Endothelial cell (in vitro differentiated cells): ENCODE results near the gene SET. TPM values are rescaled to one million over a fixed set of nuclear protein-coding genes. Genes with fewer than 3 reads are reported as not detected.
A peak's percentile ranks its signal among the peaks of the same experiment; 100 is the strongest.

Source experiments
- DNase-seq: peaks from one replicate; pipeline ENCODE4 v3.0.0; 2021; ENCODE audit warnings: low spot score
- H3K27ac Mint-ChIP-seq: one replicate; pipeline ENCODE4 v1.8.0; 2021; ENCODE audit warnings: mixed read lengths, inconsistent platforms; ENCODE audit not compliant: unreplicated experiment
- H3K27me3 Mint-ChIP-seq: one replicate; pipeline ENCODE4 v1.8.0; 2021; ENCODE audit warnings: mild to moderate bottlenecking, moderate library complexity, mixed read lengths, inconsistent platforms; ENCODE audit not compliant: unreplicated experiment
- H3K36me3 Mint-ChIP-seq: one replicate; pipeline ENCODE4 v1.8.0; 2021; ENCODE audit warnings: mild to moderate bottlenecking, low read depth, mixed read lengths, inconsistent platforms; ENCODE audit not compliant: unreplicated experiment
- H3K4me1 Mint-ChIP-seq: one replicate; pipeline ENCODE4 v1.8.0; 2021; ENCODE audit warnings: mild to moderate bottlenecking, mixed read lengths, inconsistent platforms; ENCODE audit not compliant: unreplicated experiment
- H3K4me3 Mint-ChIP-seq: one replicate; pipeline ENCODE4 v1.8.0; 2021; ENCODE audit warnings: mild to moderate bottlenecking, mixed read lengths, inconsistent platforms; ENCODE audit not compliant: unreplicated experiment
- H3K9me3 Mint-ChIP-seq: one replicate; pipeline ENCODE4 v1.8.0; 2021; ENCODE audit warnings: mixed read lengths, inconsistent platforms; ENCODE audit not compliant: unreplicated experiment
- total RNA-seq: library from RNA; stranded (reverse); fragmentation: NEBNext Ultra II Directional; extraction: Animal tissue kit (Norgen Biotek cat#: 25700); gene quantifications from one replicate; pipeline ENCODE4 v1.2.1, GENCODE V29; 2021; ENCODE audit not compliant: unreplicated experiment
- TF ChIP-seq, protein P1 (sequence below): fragments of 200-600 bp; sonication (generic); IDR thresholded peaks from one replicate; pipeline ENCODE4 v1.5.0; 2021; ENCODE audit warnings: antibody characterized with exemption; ENCODE audit not compliant: unreplicated experiment

SET gene
- total RNA-seq, 1 donor from 2014 or later, result 420 TPM

DNA sequence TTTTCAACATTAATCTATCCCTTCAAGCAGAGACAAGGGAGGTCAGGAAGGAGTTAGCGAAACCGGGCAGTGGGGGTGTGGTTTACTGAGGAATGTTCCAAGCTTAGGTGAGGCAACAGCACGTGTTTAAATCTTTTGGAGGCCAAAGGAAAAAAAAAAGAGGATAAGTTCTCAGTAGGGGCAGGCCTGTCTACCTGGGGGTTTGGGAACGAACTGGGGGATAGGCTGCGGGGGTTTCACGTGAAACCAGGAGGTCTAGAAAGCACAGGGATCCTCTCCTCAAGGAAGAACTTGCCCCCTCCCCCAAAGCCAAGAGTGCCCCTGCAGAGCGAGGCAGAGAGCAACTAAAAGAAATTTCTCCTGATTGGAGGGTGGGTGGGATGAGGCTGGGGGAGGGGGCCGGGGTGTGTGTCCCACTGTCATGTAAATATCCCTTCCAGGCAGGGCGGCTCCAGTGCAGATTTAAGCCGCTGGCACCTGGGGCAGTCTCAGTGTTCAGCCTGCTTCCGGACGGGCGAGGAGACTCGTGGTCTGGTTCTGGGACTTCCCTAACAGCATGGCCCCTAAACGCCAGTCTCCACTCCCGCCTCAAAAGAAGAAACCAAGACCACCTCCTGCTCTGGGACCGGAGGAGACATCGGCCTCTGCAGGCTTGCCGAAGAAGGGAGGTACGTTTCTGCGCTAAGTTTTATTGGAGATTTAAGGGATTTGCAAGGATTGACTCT, 5.5 kb upstream of the SET start:
- Mint-ChIP-seq H3K9me3 (no peaks in the 10 kb centered on the region), H3K27ac (peak overlapping the region; percentile 57), H3K36me3 (peaks cover 3% of the 10 kb centered on the region), H3K4me1 (peaks cover 32% of the 10 kb centered on the region), H3K4me3 (peak overlapping the region; percentile 94), H3K27me3 (peaks cover 7% of the 10 kb centered on the region)
- no peak for DNase-seq
- TF ChIP-seq, protein P1, sequence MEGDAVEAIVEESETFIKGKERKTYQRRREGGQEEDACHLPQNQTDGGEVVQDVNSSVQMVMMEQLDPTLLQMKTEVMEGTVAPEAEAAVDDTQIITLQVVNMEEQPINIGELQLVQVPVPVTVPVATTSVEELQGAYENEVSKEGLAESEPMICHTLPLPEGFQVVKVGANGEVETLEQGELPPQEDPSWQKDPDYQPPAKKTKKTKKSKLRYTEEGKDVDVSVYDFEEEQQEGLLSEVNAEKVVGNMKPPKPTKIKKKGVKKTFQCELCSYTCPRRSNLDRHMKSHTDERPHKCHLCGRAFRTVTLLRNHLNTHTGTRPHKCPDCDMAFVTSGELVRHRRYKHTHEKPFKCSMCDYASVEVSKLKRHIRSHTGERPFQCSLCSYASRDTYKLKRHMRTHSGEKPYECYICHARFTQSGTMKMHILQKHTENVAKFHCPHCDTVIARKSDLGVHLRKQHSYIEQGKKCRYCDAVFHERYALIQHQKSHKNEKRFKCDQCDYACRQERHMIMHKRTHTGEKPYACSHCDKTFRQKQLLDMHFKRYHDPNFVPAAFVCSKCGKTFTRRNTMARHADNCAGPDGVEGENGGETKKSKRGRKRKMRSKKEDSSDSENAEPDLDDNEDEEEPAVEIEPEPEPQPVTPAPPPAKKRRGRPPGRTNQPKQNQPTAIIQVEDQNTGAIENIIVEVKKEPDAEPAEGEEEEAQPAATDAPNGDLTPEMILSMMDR, result no peak

- Mint-ChIP-seq H3K27me3 (peaks cover 7% of the 10 kb centered on the region), H3K27ac (peak overlapping the region; percentile 57), H3K36me3 (peaks cover 3% of the 10 kb centered on the region), H3K9me3 (no peaks in the 10 kb centered on the region), H3K4me1 (peaks cover 32% of the 10 kb centered on the region), H3K4me3 (peak overlapping the region; percentile 94)
- TF ChIP-seq, protein P1, result no peak
- no peak for DNase-seq
These were observed 5.0 kb upstream of the SET start for GRCh38 chr9:128684065-128684324.

GRCh38 chr9:128684325-128685199, 4.5 kb upstream of the SET start:
- peak overlapping the region; percentile 94 for H3K4me3 Mint-ChIP-seq
- peak; percentile 54 for DNase-seq
- peaks cover 7% of the 10 kb centered on the region for H3K27me3 Mint-ChIP-seq
- peaks cover 32% of the 10 kb centered on the region for H3K4me1 Mint-ChIP-seq
- peak overlapping the region; percentile 76 for H3K27ac Mint-ChIP-seq
- TF ChIP-seq, protein P1, result no peak
- H3K9me3 Mint-ChIP-seq, result no peaks in the 10 kb centered on the region
- peaks cover 3% of the 10 kb centered on the region for H3K36me3 Mint-ChIP-seq

- H3K4me1 Mint-ChIP-seq, result peaks cover 37% of the 10 kb centered on the region
- no peak for DNase-seq
- no peaks in the 10 kb centered on the region for H3K9me3 Mint-ChIP-seq
- peaks cover 8% of the 10 kb centered on the region for H3K36me3 Mint-ChIP-seq
- TF ChIP-seq, protein P1, result no peak
- peak overlapping the region; percentile 68 for H3K27ac Mint-ChIP-seq
- no peak overlapping the region for H3K4me3 Mint-ChIP-seq
- H3K27me3 Mint-ChIP-seq, result peaks cover 11% of the 10 kb centered on the region
These were observed 3.2 kb upstream of the SET start for GRCh38 chr9:128685636-128686489.
